Tibial nerve (tissue), 4 donors: Measurements from ENCODE around the gene C11orf68. TPM values are rescaled to one million over a fixed set of nuclear protein-coding genes. Genes with fewer than 3 reads are reported as not detected.
A peak's percentile ranks its signal among the peaks of the same experiment; 100 is the strongest.

Source experiments
- DNase-seq, 2 donors: peaks; one replicate each; pipeline ENCODE4 v3.0.0-alpha.2; 2019; ENCODE audit warnings: low spot score in 2 of 2
- H3K27ac ChIP-seq, 4 donors: fragments of 200-600 bp; sonication (generic) in 3 of 4; one replicate each; pipeline ENCODE4 v1.5.1; 2017 to 2019; ENCODE audit warnings: mild to moderate bottlenecking in 1 of 4
- H3K27me3 ChIP-seq, 2 donors: fragments of 200-600 bp; sonication (generic) in 1 of 2; one replicate each; pipeline versions ENCODE4 v1.5.1 to v1.6.0; 2017 to 2019
- H3K36me3 ChIP-seq, 3 donors: fragments of 200-600 bp; sonication (generic); one replicate each; pipeline ENCODE4 v1.5.1; 2018 to 2019
- H3K4me1 ChIP-seq, 4 donors: fragments of 200-600 bp; sonication (generic) in 3 of 4; one replicate each; pipeline ENCODE4 v1.5.1; 2017 to 2019
- H3K4me3 ChIP-seq, 4 donors: fragments of 200-600 bp; sonication (generic) in 3 of 4; one replicate each; pipeline ENCODE4 v1.5.1; 2017 to 2019; ENCODE audit warnings: mild to moderate bottlenecking in 1 of 4, moderate library complexity in 1 of 4
- H3K9me3 ChIP-seq, 4 donors: fragments of 200-600 bp; sonication (generic) in 3 of 4; one replicate each; pipeline ENCODE4 v1.5.1; 2017 to 2019
- EP300 ChIP-seq, 2 donors: sonication (generic); formaldehyde crosslinking; IDR thresholded peaks; one replicate each; pipeline ENCODE4 v1.6.1; 2017; ENCODE audit warnings: antibody characterized with exemption in 2 of 2, mild to moderate bottlenecking in 1 of 2
- POLR2A ChIP-seq, 2 donors: fragments of 450-650 bp; IDR thresholded peaks; one replicate each; pipeline ENCODE4 v1.6.1; 2017; ENCODE audit warnings: antibody characterized with exemption in 2 of 2, mild to moderate bottlenecking in 2 of 2, moderate library complexity in 2 of 2
- WGBS, 2 donors: methylation state at CpG; one replicate each; pipeline ENCODE4 v1.1.5; 2018; 5-methylcytosine and 5-hydroxymethylcytosine counted together
- total RNA-seq, 4 donors: library from RNA; depleted of rRNA; stranded (reverse); fragments of >200 nt; gene quantifications; one replicate each; pipeline ENCODE4 v1.1.0, GENCODE V29; 2016
- TF ChIP-seq, protein P1 (sequence below), 5 experiments: fragments of 200-600 bp in 3 of 5; fragments of 450-650 bp in 2 of 5; sonication (generic) in 3 of 5; IDR thresholded peaks; one replicate each; pipeline ENCODE4 v1.5.1; 2016 to 2019; ENCODE audit warnings: antibody characterized with exemption in 5 of 5, mild to moderate bottlenecking in 3 of 5, moderate library complexity in 2 of 5

C11orf68 gene
- total RNA-seq, 4 donors from 2014 or later, result 14.7 to 30.4 (median 21.7) TPM

DNA sequence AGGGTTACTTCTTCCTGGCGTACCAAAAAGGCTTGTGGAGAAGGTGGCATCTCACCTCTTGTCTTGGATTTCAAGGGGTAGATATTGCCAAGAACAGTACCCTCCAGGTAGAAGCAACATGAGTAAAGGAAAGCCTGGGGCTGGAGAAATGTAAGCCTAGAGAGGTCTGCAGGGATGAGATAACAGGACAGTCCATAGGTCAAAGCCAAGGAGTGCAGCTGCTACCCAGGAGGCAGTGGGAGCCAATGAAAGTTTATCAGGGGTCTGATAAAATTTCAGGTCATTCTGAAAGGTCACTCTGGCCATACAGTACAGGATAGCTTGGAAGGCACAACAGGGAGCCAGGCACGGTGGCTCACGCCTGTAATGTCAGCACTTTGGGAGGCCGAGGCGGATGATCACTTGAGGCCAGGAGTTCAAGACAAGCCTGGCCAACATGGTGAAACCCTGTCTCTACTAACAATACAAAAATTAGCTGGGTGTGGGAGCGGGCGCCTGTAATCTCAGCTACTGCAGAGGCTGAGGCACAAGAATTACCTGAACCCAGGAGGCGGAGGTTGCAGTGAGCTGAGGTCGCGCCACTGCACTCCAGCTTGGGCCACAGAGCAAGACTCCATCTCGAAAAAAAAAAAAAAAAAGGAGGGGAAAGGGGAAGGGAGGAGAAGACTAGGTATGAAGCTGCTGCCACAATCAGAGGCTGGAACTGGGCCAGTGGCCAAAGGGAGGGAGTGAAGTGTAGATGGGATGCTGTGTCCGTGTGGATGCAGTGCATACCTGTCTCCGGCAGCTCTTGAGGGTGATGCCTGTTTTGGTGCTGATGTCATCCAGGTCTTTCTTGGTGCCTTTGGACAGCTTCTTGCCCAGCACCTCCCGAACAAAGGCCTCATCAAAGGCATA is 31.8 kb downstream of the C11orf68 start:
- Histone ChIP-seq H3K27ac (peak overlapping the region in 3 of 4 donors; percentile 92 to 99 (median 98)), H3K36me3 (peaks cover 0 to 49% (median 0%) of the 10 kb centered on the region in 3 donors), H3K4me3 (peak overlapping the region in 2 of 4 donors; percentile 67 to 93), H3K4me1 (peaks cover 0 to 55% (median 32%) of the 10 kb centered on the region in 4 donors), H3K27me3 (no peaks in the 10 kb centered on the region), H3K9me3 (no peaks in the 10 kb centered on the region)
- no peak for DNase-seq
- TF ChIP-seq POLR2A (IDR thresholded peaks at IDR 0.05) (no peak), EP300 (IDR thresholded peaks at IDR 0.05) (no peak)
- TF ChIP-seq, protein P1, sequence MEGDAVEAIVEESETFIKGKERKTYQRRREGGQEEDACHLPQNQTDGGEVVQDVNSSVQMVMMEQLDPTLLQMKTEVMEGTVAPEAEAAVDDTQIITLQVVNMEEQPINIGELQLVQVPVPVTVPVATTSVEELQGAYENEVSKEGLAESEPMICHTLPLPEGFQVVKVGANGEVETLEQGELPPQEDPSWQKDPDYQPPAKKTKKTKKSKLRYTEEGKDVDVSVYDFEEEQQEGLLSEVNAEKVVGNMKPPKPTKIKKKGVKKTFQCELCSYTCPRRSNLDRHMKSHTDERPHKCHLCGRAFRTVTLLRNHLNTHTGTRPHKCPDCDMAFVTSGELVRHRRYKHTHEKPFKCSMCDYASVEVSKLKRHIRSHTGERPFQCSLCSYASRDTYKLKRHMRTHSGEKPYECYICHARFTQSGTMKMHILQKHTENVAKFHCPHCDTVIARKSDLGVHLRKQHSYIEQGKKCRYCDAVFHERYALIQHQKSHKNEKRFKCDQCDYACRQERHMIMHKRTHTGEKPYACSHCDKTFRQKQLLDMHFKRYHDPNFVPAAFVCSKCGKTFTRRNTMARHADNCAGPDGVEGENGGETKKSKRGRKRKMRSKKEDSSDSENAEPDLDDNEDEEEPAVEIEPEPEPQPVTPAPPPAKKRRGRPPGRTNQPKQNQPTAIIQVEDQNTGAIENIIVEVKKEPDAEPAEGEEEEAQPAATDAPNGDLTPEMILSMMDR (IDR thresholded peaks at IDR 0.05), result no peak
- WGBS, 2 donors, result 76 to 77% methylated on average over 14 of the region's 14 CpGs

DNA sequence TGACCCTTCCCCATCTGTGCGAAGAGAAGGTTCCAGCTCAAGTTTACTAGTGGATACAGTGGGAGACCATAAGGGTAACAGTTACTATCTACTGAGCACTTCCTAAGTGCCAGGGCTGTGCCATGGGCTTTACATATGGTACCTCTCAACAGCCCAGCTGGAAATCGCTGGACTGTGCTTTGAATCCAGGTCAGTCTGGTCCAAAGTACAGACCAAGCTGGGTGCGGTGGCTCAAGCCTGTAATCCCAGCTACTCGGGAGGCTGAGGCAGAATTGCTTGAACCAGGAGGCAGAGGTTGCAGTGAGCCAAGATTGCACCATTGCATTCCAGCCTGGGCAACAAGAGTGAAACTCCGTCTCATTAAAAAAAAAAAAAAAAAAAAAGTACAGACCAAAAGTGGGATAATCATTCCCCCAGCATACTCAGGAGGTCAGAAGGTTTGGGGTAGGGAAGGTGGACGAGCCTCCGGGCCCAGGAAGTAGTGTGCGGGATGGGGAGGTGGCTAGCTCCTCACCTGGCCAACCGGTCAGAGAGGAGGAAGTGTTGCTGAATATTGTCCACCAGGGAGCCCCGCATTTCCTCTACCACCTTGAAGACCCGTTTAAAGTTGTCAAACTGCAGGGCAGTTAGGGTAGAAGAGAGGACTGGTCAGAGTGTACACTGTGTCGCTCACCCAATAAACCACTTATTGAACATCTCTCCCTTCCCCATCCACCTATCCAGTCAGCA is 32.9 kb downstream of the C11orf68 start:
- no peak overlapping the region for H3K27ac ChIP-seq

DNA sequence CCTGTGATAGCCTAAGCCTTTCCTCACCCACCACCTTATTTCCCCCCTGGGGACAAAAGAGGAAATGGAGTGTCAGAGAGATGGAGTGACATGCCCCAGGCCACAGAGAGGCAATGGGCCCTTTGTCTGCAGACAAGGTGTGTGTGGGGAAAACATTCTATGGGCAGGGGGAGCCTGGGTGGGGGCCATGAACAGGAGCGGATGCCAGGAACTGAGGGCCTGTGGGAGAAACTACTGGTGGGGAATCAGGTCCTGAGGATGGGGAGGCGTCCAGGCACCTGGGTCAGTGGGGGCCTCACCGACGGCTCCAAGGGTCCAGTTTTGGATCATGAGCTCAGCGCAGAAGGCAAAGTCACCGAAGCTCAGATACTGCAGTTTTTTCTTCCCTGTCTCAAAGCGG is 33.6 kb downstream of the C11orf68 start:
- DNase-seq, result no peak
- Histone ChIP-seq H3K27me3 (no peaks in the 10 kb centered on the region), H3K9me3 (no peaks in the 10 kb centered on the region), H3K27ac (peak overlapping the region in 2 of 4 donors; percentile 43 to 57), H3K36me3 (peaks cover 0 to 56% (median 0%) of the 10 kb centered on the region in 3 donors), H3K4me3 (no peak overlapping the region), H3K4me1 (peaks cover 0 to 42% (median 23%) of the 10 kb centered on the region in 4 donors)
- 86 to 88% methylated on average over 7 of the region's 7 CpGs for WGBS, 2 donors
- no peak for TF ChIP-seq POLR2A (IDR thresholded peaks at IDR 0.05)
- TF ChIP-seq, protein P1 (IDR thresholded peaks at IDR 0.05), result no peak
- no peak for TF ChIP-seq EP300 (IDR thresholded peaks at IDR 0.05)

More for the DNA sequence above, 32.9 kb downstream of the C11orf68 start:
- TF ChIP-seq, protein P1 (IDR thresholded peaks at IDR 0.05), result no peak
- TF ChIP-seq POLR2A (IDR thresholded peaks at IDR 0.05) (no peak), EP300 (IDR thresholded peaks at IDR 0.05) (no peak)
- DNase-seq, result no peak
- H3K27me3 ChIP-seq, result no peaks in the 10 kb centered on the region
- H3K4me3 ChIP-seq, result no peak overlapping the region
- H3K4me1 ChIP-seq, result peaks cover 0 to 44% (median 23%) of the 10 kb centered on the region in 4 donors
- H3K36me3 ChIP-seq, result peaks cover 0 to 56% (median 0%) of the 10 kb centered on the region in 3 donors
- 89 to 92% methylated on average over 11 to 12 of the region's 12 CpGs for WGBS, 2 donors
- no peaks in the 10 kb centered on the region for H3K9me3 ChIP-seq

DNA sequence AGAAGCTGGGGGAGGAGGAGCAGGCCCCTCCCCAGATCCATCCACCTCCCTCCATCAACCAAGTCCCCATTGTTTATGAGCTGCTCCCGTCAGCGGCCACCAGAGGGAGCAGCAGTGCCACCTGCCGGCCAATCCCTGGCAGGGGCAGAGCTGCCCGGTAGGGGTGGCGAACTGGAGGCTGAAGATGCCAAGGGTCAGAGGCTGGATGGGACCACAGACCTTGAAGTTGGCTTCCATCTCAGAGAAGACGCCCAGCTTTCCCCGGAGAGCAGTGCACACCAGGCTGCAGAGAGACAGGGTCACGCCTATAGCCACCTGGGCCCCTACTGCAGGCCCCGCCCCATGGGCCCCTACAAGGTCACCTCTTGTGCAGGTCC is 34.2 kb downstream of the C11orf68 start:
- Histone ChIP-seq H3K4me3 (no peak overlapping the region), H3K27ac (peak overlapping the region in 3 of 4 donors; percentile 38 to 57 (median 43)), H3K9me3 (no peaks in the 10 kb centered on the region), H3K36me3 (peaks cover 0 to 56% (median 0%) of the 10 kb centered on the region in 3 donors), H3K4me1 (peaks cover 0 to 36% (median 17%) of the 10 kb centered on the region in 4 donors), H3K27me3 (no peaks in the 10 kb centered on the region)
- peak; percentile 58 to 63 for DNase-seq
- WGBS, 2 donors, result 10 to 24% methylated on average over 6 to 7 of the region's 9 CpGs
- TF ChIP-seq, protein P1 (IDR thresholded peaks at IDR 0.05), result peak; percentile 97 to 99 (median 99)
- TF ChIP-seq EP300 (IDR thresholded peaks at IDR 0.05) (peak in 1 of 2 donors; percentile 76), POLR2A (IDR thresholded peaks at IDR 0.05) (no peak)
